GM12891 (cell line): ENCODE measurements around the gene ZNF511.
A peak's percentile ranks its signal among the peaks of the same experiment; 100 is the strongest.

ENCODE experiments used
- POLR2A ChIP-seq: IDR thresholded peaks from 2 replicates; pipeline ENCODE4 v1.6.1; 2011; ENCODE audit warnings: low read depth, low read length, control low read depth
- POLR2AphosphoS5 ChIP-seq: IDR thresholded peaks from 2 replicates; pipeline ENCODE4 v1.6.1; 2011; ENCODE audit warnings: low read depth, low read length, control low read depth
- POU2F2 ChIP-seq: IDR thresholded peaks from 2 replicates; pipeline ENCODE4 v1.6.1; 2011; ENCODE audit warnings: low read depth, mild to moderate bottlenecking, control low read depth, low read length, moderate library complexity
- SPI1 ChIP-seq: IDR thresholded peaks from 2 replicates; pipeline ENCODE4 v1.6.1; 2011; ENCODE audit warnings: low read depth, low read length, control low read depth
- TAF1 ChIP-seq: IDR thresholded peaks from 2 replicates; pipeline ENCODE4 v1.6.1; 2011; ENCODE audit warnings: low read depth, low read length, control low read depth

GRCh38 chr10:133308421-133309099, at the start of gene ZNF511, which contains the start of gene TUBGCP2:
- peak; percentile 65 for TF ChIP-seq POLR2A
- TF ChIP-seq TAF1: peak; percentile 37; the same call in 1 of the 2 replicates
- TF ChIP-seq SPI1: no peak
- peak; percentile 64; the same call in 1 of the 2 replicates for TF ChIP-seq POLR2AphosphoS5
- 0 out of 2 replicates have a peak, but pooled peaks have one; percentile 13 for TF ChIP-seq POU2F2
